ENCODE data around the gene PRKG1.

PRKG1 gene

GRCh38 chr10:52071814-52072213, 997.5 kb downstream of the PRKG1 start:
- no peak for TF ChIP-seq ZNF274 (IDR thresholded peaks at IDR 0.05; ENCODE audit: low read depth, low read length)
- H3K4me3 ChIP-seq (ENCODE audit: low read length), result no peak overlapping the region

GRCh38 chr10:52074505-52075026, 1000.3 kb downstream of the PRKG1 start:
- no peak overlapping the region for H3K4me3 ChIP-seq (ENCODE audit: low read length)
- no peak for TF ChIP-seq ZNF274 (IDR thresholded peaks at IDR 0.05; ENCODE audit: low read depth, low read length)

GRCh38 chr10:52077814-52078213, 1003.5 kb downstream of the PRKG1 start:
- H3K4me3 ChIP-seq (ENCODE audit: low read length), result no peak overlapping the region
- no peak for TF ChIP-seq ZNF274 (IDR thresholded peaks at IDR 0.05; ENCODE audit: low read depth, low read length)

GRCh38 chr10:52078397-52078937, 1004.2 kb downstream of the PRKG1 start:
- no peak overlapping the region for H3K4me3 ChIP-seq (ENCODE audit: low read length)
- no peak for TF ChIP-seq ZNF274 (IDR thresholded peaks at IDR 0.05; ENCODE audit: low read depth, low read length)

- H3K4me3 ChIP-seq (ENCODE audit: low read length), result no peak overlapping the region
- no peak for TF ChIP-seq ZNF274 (IDR thresholded peaks at IDR 0.05; ENCODE audit: low read depth, low read length)
Measured at GRCh38 chr10:52082307-52082706, 1008.0 kb downstream of the PRKG1 start.

- H3K4me3 ChIP-seq (ENCODE audit: low read length), result no peak overlapping the region
- no peak for TF ChIP-seq ZNF274 (IDR thresholded peaks at IDR 0.05; ENCODE audit: low read depth, low read length)
Measured at GRCh38 chr10:52083422-52083821, 1009.1 kb downstream of the PRKG1 start.

GRCh38 chr10:52092390-52092789, 1018.1 kb downstream of the PRKG1 start:
- no peak overlapping the region for H3K4me3 ChIP-seq (ENCODE audit: low read length)
- no peak for TF ChIP-seq ZNF274 (IDR thresholded peaks at IDR 0.05; ENCODE audit: low read depth, low read length)

GRCh38 chr10:52098130-52098529, 1023.8 kb downstream of the PRKG1 start:
- no peak for TF ChIP-seq ZNF274 (IDR thresholded peaks at IDR 0.05; ENCODE audit: low read depth, low read length)
- H3K4me3 ChIP-seq (ENCODE audit: low read length), result no peak overlapping the region

- no peak for TF ChIP-seq ZNF274 (IDR thresholded peaks at IDR 0.05; ENCODE audit: low read depth, low read length)
Measured at GRCh38 chr10:52099026-52099600, 1024.8 kb downstream of the PRKG1 start.

GRCh38 chr10:52100011-52100547, 1025.8 kb downstream of the PRKG1 start:
- H3K4me3 ChIP-seq (ENCODE audit: low read length), result no peak overlapping the region
- no peak for TF ChIP-seq ZNF274 (IDR thresholded peaks at IDR 0.05; ENCODE audit: low read depth, low read length)

More at GRCh38 chr10:52099026-52099600, 1024.8 kb downstream of the PRKG1 start:
- H3K4me3 ChIP-seq (ENCODE audit: low read length), result no peak overlapping the region

GRCh38 chr10:52105301-52105700, 1031.0 kb downstream of the PRKG1 start:
- no peak for TF ChIP-seq ZNF274 (IDR thresholded peaks at IDR 0.05; ENCODE audit: low read depth, low read length)
- H3K4me3 ChIP-seq (ENCODE audit: low read length), result no peak overlapping the region

GRCh38 chr10:52106011-52106410, 1031.7 kb downstream of the PRKG1 start:
- no peak overlapping the region for H3K4me3 ChIP-seq (ENCODE audit: low read length)
- TF ChIP-seq ZNF274 (IDR thresholded peaks at IDR 0.05; ENCODE audit: low read depth, low read length), result no peak

- no peak overlapping the region for H3K4me3 ChIP-seq (ENCODE audit: low read length)
- TF ChIP-seq ZNF274 (IDR thresholded peaks at IDR 0.05; ENCODE audit: low read depth, low read length), result no peak
Measured at GRCh38 chr10:52106899-52107298, 1032.6 kb downstream of the PRKG1 start.

- no peak overlapping the region for H3K4me3 ChIP-seq (ENCODE audit: low read length)
- TF ChIP-seq ZNF274 (IDR thresholded peaks at IDR 0.05; ENCODE audit: low read depth, low read length), result no peak
Measured at GRCh38 chr10:52108236-52108635, 1033.9 kb downstream of the PRKG1 start.

GRCh38 chr10:52110576-52110975, 1036.3 kb downstream of the PRKG1 start:
- H3K4me3 ChIP-seq (ENCODE audit: low read length), result no peak overlapping the region
- TF ChIP-seq ZNF274 (IDR thresholded peaks at IDR 0.05; ENCODE audit: low read depth, low read length), result no peak
